Stimulated activated CD8-positive, alpha-beta memory T cell treated with anti-CD3 and anti-CD28 coated beads, Interleukin-15, amount 100 ng/mL, for 4 hours (primary cell): ENCODE measurements around the gene POMC.
"Not testable (repeated sequence)": the region's sequence is repeated elsewhere in the genome, so short reads cannot be mapped to it uniquely, and the experiment has no call there.

Experiments
- DNase-seq, 2 donors: peaks; one replicate each; pipeline ENCODE4 v3.0.0-alpha.2; 2020; ENCODE audit warnings: low read depth in 2 of 2

The POMC gene

GRCh38 chr2:25168256-25169072 lies at the start of gene POMC:
TSS of gene POMC (minus strand) at chr2:25168580. CDS start at chr2:25164772, 3,808 bp downstream.
- peak in 1 of 2 donors; percentile 3 for DNase-seq

GRCh38 chr2:25218100-25218499 lies 49.7 kb upstream of the POMC start:
- DNase-seq: no peak

- DNase-seq: peak; percentile 70 to 80
These were observed 47.7 kb upstream of the POMC start for GRCh38 chr2:25215948-25216679.

GRCh38 chr2:25215232-25215631 lies 46.9 kb upstream of the POMC start:
- no peak for DNase-seq

- no peak for DNase-seq
These were observed 44.8 kb upstream of the POMC start for GRCh38 chr2:25213229-25213628.

GRCh38 chr2:25210923-25211322 lies 42.5 kb upstream of the POMC start:
- DNase-seq: not testable (repeated sequence)

GRCh38 chr2:25207078-25207545 lies 38.7 kb upstream of the POMC start:
- no peak for DNase-seq

GRCh38 chr2:25204190-25204838 lies 35.9 kb upstream of the POMC start:
- no peak for DNase-seq

- no peak for DNase-seq
These were observed 33.9 kb upstream of the POMC start for GRCh38 chr2:25202275-25202674.

- no peak for DNase-seq
These were observed 33.4 kb upstream of the POMC start for GRCh38 chr2:25201794-25202193.

- DNase-seq: no peak
These were observed 32.9 kb upstream of the POMC start for GRCh38 chr2:25201265-25201664.

GRCh38 chr2:25198576-25198975 lies 30.2 kb upstream of the POMC start:
- DNase-seq: no peak

- no peak for DNase-seq
These were observed 29.8 kb upstream of the POMC start for GRCh38 chr2:25198209-25198525.

GRCh38 chr2:25197336-25198208 lies 29.2 kb upstream of the POMC start:
- no peak for DNase-seq

- DNase-seq: no peak
These were observed 26.3 kb upstream of the POMC start for GRCh38 chr2:25194576-25195122.

GRCh38 chr2:25190536-25190935 lies 22.2 kb upstream of the POMC start:
- no peak for DNase-seq

- no peak for DNase-seq
These were observed 20.0 kb upstream of the POMC start for GRCh38 chr2:25188405-25188804.

GRCh38 chr2:25187729-25188350 lies 19.5 kb upstream of the POMC start:
- DNase-seq: no peak

- no peak for DNase-seq
These were observed 15.9 kb upstream of the POMC start for GRCh38 chr2:25184254-25184653.

- no peak for DNase-seq
These were observed 10.6 kb upstream of the POMC start for GRCh38 chr2:25178976-25179375.

GRCh38 chr2:25177211-25177611 lies 8.8 kb upstream of the POMC start:
- DNase-seq: no peak
